Smooth muscle cell (in vitro differentiated cells): ENCODE measurements around the gene RFX1. TPM values are rescaled to one million over a fixed set of nuclear protein-coding genes. Genes with fewer than 3 reads are reported as not detected.

ENCODE experiments used
- DNase-seq: peaks from one replicate; lab custom pipeline; 2025; ENCODE audit not compliant: unreplicated experiment; lab: John Stamatoyannopoulos, UW
- H2AFZ ChIP-seq: fragments of 200-600 bp; sonication (generic); 2 replicates; pipeline ENCODE4 v1.6.0; 2016; ENCODE audit warnings: antibody characterized with exemption, low read depth, mild to moderate bottlenecking
- H3F3A ChIP-seq: fragments of 200-600 bp; sonication (generic); 2 replicates; pipeline ENCODE4 v1.6.0; 2017; ENCODE audit warnings: antibody characterized with exemption, low read depth
- H3K27ac ChIP-seq: fragments of 200-600 bp; sonication (generic); 2 replicates; pipeline ENCODE4 v1.5.1; 2016; ENCODE audit warnings: low read depth, mild to moderate bottlenecking
- H3K27me3 ChIP-seq: fragments of 200-600 bp; sonication (generic); 2 replicates; pipeline ENCODE4 v1.6.1; 2016; ENCODE audit warnings: low read depth, mild to moderate bottlenecking
- H3K36me3 ChIP-seq: fragments of 200-600 bp; sonication (generic); 2 replicates; pipeline ENCODE4 v1.5.1; 2016; ENCODE audit warnings: low read depth
- H3K4me1 ChIP-seq: fragments of 200-600 bp; sonication (generic); 2 replicates; pipeline ENCODE4 v1.5.1; 2016; ENCODE audit warnings: low read depth
- H3K4me2 ChIP-seq: fragments of 200-600 bp; sonication (generic); 2 replicates; pipeline ENCODE4 v1.6.0; 2016; ENCODE audit warnings: mild to moderate bottlenecking
- H3K4me3 ChIP-seq: fragments of 200-600 bp; sonication (generic); 2 replicates; pipeline ENCODE4 v1.5.1; 2016; ENCODE audit warnings: mild to moderate bottlenecking
- H3K79me2 ChIP-seq: fragments of 200-600 bp; sonication (generic); 2 replicates; pipeline ENCODE4 v1.6.0; 2016; ENCODE audit warnings: low read depth, mild to moderate bottlenecking
- H3K9ac ChIP-seq: fragments of 200-600 bp; sonication (generic); 2 replicates; pipeline ENCODE4 v1.6.0; 2016; ENCODE audit warnings: low read depth
- H3K9me3 ChIP-seq: fragments of 200-600 bp; sonication (generic); replicated peaks from 2 replicates; pipeline ENCODE4 v1.5.1; 2016; ENCODE audit warnings: low read depth
- H4K20me1 ChIP-seq: fragments of 200-600 bp; sonication (generic); 2 replicates; pipeline ENCODE4 v1.6.0; 2016; ENCODE audit warnings: low read depth
- CTCF ChIP-seq: fragments of 200-600 bp; sonication (generic); IDR thresholded peaks from 2 replicates; pipeline ENCODE4 v1.5.1; 2017; ENCODE audit warnings: borderline replicate concordance, mild to moderate bottlenecking, antibody characterized with exemption; ENCODE audit not compliant: insufficient read depth, poor library complexity, severe bottlenecking
- WGBS: methylation state at CpG from one replicate; pipeline ENCODE4 v1.1.7; 2016; ENCODE audit warnings: low lambda C conversion rate; 5-methylcytosine and 5-hydroxymethylcytosine counted together
- polyA plus RNA-seq: library from polyadenylated mRNA; unstranded; fragments of >200 nt; fragmentation: Nextera tagmentation; extraction: Ambion mirVana; gene quantifications from 2 replicates; pipeline ENCODE4 v1.2.1, GENCODE V29; 2016
- total RNA-seq: library from RNA; depleted of rRNA; stranded (reverse); fragments of >200 nt; gene quantifications from 2 replicates; pipeline ENCODE4 v1.2.3, GENCODE V29; 2014

The RFX1 gene
- total and polyA plus RNA-seq, 2 experiments from 2014 or later = 2.2 TPM

- no peaks in the 10 kb centered on the region for H4K20me1 ChIP-seq
- peaks cover 53% of the 10 kb centered on the region for H3K79me2 ChIP-seq
- H2AFZ ChIP-seq = no peak overlapping the region
- no peak for DNase-seq
- H3F3A ChIP-seq = peaks cover 14% of the 10 kb centered on the region
- no peaks in the 10 kb centered on the region for H3K27me3 ChIP-seq
- no peak overlapping the region for H3K4me3 ChIP-seq
- no peaks in the 10 kb centered on the region for H3K4me1 ChIP-seq
- H3K9ac ChIP-seq = no peak overlapping the region
- H3K36me3 ChIP-seq = no peaks in the 10 kb centered on the region
- no peak overlapping the region for H3K27ac ChIP-seq
- no peak overlapping the region for H3K4me2 ChIP-seq
- no peaks in the 10 kb centered on the region for H3K9me3 ChIP-seq
- 81% methylated on average over 13 of the region's 13 CpGs for WGBS
- TF ChIP-seq CTCF = no peak
Measured at GRCh38 chr19:14000691-14001375, 5.3 kb downstream of the RFX1 start.

- Histone ChIP-seq H4K20me1 (no peaks in the 10 kb centered on the region), H3K27ac (no peak overlapping the region), H3K9me3 (no peaks in the 10 kb centered on the region), H3K36me3 (no peaks in the 10 kb centered on the region), H3K4me3 (no peak overlapping the region), H3K4me2 (no peak overlapping the region), H3K79me2 (peaks cover 53% of the 10 kb centered on the region), H3K9ac (no peak overlapping the region), H3F3A (peaks cover 5% of the 10 kb centered on the region), H2AFZ (no peak overlapping the region), H3K27me3 (no peaks in the 10 kb centered on the region), H3K4me1 (no peaks in the 10 kb centered on the region)
- WGBS = 99% methylated on average over 3 of the region's 3 CpGs
- DNase-seq = no peak
- TF ChIP-seq CTCF = no peak
Measured at GRCh38 chr19:13999085-13999484, 7.0 kb downstream of the RFX1 start.

- Histone ChIP-seq H3F3A (peaks cover 2% of the 10 kb centered on the region), H3K36me3 (no peaks in the 10 kb centered on the region), H3K4me3 (no peak overlapping the region), H3K27ac (no peak overlapping the region), H3K27me3 (no peaks in the 10 kb centered on the region), H2AFZ (no peak overlapping the region), H3K9ac (no peak overlapping the region), H4K20me1 (no peaks in the 10 kb centered on the region), H3K4me1 (no peaks in the 10 kb centered on the region), H3K79me2 (peaks cover 53% of the 10 kb centered on the region), H3K4me2 (no peak overlapping the region), H3K9me3 (no peaks in the 10 kb centered on the region)
- no peak for DNase-seq
- 82% methylated on average over 1 of the region's 1 CpG for WGBS
- TF ChIP-seq CTCF = no peak
Measured at GRCh38 chr19:13998426-13998825, 7.7 kb downstream of the RFX1 start.

- Histone ChIP-seq H3F3A (no peaks in the 10 kb centered on the region), H3K9ac (no peak overlapping the region), H3K4me3 (no peak overlapping the region), H3K36me3 (no peaks in the 10 kb centered on the region), H3K4me1 (no peaks in the 10 kb centered on the region), H3K4me2 (no peak overlapping the region), H3K79me2 (peaks cover 53% of the 10 kb centered on the region), H2AFZ (no peak overlapping the region), H4K20me1 (no peaks in the 10 kb centered on the region), H3K27ac (no peak overlapping the region), H3K27me3 (no peaks in the 10 kb centered on the region), H3K9me3 (no peaks in the 10 kb centered on the region)
- TF ChIP-seq CTCF = no peak
- no peak for DNase-seq
- WGBS = 94% methylated on average over 6 of the region's 6 CpGs
Measured at GRCh38 chr19:13997631-13997962, 8.5 kb downstream of the RFX1 start.
